GM19099 (cell line): ENCODE data around the gene TMEM163.

Source experiments
- POLR2A ChIP-seq: IDR thresholded peaks from 3 replicates; pipeline ENCODE4 v1.6.1; 2011; ENCODE audit warnings: low read depth; ENCODE audit not compliant: insufficient read length; ENCODE audit errors: extremely low read depth

TMEM163 gene

DNA sequence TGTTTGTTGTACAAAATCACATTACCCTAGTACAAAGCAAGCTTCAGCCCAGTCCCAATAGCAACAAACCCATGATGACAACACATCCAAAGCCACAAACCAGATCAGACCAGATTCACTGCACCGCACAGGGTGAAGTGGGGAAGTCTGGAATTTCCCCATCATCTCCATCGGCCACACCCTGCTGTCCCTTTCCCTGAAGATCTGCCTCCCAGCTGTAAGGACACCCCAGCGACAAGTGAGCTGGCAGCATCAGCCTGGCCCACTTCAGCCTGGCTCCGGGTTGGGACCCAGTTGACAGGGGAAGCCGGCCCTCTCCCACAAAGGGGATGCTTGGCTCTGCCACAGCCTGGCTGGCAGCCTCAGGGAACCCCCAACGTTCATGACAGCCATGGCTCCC is 257.3 kb downstream of the TMEM163 start:
- TF ChIP-seq POLR2A: no peak

GRCh38 chr2:134460583-134460998 is 258.2 kb downstream of the TMEM163 start:
- no peak for TF ChIP-seq POLR2A

DNA sequence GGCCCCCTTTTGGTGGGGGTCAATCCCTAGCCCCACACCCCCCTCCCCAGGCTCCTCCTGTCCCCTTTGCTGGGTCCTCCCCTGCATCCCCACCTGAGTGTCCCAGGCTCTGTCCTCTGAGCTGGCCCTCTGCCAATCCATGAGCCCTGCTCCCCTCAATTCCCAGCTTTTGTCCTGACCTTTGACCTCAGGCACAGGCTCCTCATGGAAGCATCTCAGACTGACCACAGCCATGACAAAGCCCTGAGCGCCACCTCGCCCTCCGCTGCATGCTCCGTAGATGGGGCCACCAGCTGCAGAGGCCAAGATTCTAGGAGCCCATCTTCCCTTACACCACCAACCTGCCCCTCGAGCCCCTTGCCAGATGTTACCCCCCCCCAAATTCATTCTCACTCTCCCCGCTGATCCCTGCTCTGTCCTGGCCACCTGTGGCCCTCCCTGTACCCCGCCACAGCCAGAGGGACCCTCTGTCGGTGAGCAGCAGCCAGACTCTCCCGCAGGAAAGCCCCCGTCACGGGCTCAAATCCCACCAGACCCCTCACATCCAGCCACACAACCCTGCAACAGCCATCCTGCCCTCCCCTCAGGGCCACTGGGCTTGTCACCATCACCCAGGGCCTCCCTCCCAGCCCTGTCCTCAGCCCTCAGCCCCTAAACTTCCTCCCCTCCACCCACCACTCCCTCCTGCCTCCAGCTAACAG is 258.9 kb downstream of the TMEM163 start:
- no peak for TF ChIP-seq POLR2A

- TF ChIP-seq POLR2A: no peak
Observed at GRCh38 chr2:134458950-134459349, 259.9 kb downstream of the TMEM163 start.

DNA sequence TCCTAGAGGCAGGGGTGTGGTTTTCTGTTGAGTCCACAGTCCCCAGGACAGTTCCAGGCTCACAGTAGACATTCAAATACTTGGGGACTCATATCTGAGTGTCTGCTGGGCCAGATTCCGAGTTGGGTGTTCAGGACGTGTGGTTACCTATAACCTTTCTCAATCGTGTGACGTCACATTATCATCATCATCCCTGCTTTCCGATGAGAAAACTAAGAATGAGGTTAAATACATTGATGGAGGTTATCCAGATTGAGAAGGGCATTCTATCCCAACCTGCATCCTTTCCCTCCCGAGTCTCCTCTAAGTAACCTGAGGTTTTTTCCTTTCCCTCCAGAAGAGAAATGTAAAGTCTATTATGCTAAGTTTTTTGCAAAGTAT is 260.3 kb downstream of the TMEM163 start:
- TF ChIP-seq POLR2A: no peak

DNA sequence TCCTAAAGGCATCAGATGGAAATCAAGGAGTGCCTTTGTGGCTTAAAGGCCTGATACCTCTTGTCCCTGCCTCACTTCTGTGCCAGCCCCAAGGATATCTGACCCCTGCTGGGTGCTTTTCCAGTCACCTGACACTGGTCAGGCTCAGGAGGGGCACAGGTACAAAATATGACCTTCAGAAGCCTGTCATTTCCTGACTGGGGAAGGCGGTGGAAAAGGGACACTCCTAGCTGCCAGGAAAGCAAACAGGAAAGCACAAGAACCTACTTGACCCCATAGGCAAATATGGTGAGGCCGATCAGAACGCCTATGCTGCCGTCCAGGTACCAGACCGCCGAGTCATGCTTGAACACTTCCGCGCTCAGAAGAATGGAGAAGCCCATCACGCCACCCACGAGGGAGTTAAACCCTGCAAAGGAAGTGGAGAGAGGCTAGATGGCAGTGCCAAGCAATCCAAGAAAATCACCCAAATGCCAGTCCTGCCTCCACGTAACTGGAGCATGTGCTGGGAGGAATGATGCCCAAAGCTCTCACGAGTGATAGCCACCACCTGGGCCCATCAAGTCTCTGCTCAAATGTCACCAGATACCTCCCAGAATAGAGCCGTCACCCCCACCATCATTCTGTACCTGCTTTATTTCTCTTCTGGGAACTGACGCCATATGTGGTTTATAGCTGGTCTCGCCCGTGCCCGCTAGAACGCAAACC is 260.9 kb downstream of the TMEM163 start:
- no peak for TF ChIP-seq POLR2A

DNA sequence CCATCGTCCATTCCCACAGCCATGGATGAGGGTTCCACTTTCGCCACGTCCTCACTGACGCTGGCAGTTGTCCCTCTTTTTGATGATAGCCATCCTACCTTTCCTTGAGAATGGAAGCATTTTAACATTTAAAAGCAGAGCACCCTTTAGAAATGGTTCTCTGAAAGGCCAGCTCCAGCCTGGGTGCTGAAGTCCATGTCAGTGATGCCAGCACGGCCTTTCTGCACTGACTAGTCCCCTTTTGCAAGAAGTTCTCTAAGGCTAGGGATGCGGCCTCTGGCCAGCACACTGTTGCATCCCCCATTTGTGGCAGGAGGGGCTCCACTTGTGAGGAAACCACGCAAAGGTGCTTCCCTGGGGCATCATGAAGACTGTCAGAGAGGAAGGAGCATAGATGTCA is 261.4 kb downstream of the TMEM163 start:
- TF ChIP-seq POLR2A: no peak

- no peak for TF ChIP-seq POLR2A
Observed at GRCh38 chr2:134455426-134455825, 263.4 kb downstream of the TMEM163 start.

GRCh38 chr2:134454931-134455330 is 263.9 kb downstream of the TMEM163 start:
- TF ChIP-seq POLR2A: no peak

- no peak for TF ChIP-seq POLR2A
Observed at GRCh38 chr2:134454426-134454825, 264.4 kb downstream of the TMEM163 start.

DNA sequence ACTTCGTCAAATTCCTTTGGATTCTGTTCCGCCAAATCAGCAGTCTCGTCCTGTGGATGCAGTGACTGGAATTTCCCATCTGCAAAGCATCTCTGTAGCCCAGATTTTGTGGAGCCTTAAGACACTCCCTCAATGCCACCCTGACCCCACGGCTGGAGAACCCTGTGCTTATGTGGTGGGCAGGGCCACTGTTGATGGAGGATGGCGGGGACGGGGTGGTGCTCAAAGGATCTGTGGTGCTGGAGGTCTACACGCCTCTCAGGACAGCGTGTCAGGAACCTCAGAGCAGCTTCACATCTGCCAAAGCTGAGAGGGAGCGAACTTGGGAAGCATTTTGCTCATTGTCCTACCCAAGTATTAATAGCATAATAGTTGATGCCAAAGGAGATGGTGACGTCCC is 264.8 kb downstream of the TMEM163 start:
- no peak for TF ChIP-seq POLR2A

- TF ChIP-seq POLR2A: no peak
Observed at GRCh38 chr2:134453476-134453875, 265.3 kb downstream of the TMEM163 start.

DNA sequence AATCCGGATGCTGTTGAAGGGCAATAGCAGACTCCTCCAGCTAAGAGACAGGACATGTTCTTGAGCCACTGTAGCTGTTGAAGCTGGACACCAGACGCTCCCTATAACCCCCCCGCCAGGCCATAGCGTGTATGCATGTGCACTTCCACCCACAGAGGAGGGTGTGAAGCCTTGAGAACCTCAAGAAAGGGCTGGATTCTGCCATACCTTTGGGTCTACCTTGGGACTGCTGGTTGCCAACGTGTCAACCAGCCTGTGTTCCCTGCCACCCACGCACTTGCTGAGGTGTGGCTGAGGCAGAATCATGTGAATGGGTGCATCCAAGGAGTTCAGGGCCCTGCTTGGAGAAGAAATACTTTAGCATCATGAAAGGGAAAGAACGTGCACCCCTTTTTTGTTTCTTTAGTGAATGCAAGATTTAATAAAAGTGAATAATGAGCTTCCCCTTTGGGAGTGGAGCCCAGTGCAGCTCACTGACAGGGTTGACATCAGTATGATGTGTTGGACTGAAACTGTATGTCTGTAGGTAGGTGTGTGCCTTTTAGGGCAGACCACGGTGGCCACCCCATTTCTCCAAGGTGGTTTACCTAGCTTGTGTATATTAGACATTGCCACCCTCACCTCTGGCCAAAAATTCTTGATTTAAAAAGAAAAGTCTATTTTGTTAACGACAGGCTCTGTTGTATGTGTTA is 266.6 kb downstream of the TMEM163 start:
- no peak for TF ChIP-seq POLR2A

DNA sequence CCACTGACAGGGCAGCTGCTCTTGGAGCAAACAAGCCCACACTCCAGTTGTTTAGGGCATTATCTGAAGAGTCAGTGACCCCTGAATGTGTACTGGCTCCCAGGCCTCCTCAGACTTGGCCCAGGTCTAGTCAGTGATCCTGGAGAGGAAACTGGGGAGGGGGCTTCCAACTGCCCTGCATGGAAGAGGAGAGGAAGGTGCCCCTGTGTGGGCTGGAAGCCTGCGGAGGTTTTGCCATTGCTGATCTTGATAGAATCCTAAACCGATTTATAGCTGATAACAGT is 267.5 kb downstream of the TMEM163 start:
- no peak for TF ChIP-seq POLR2A

DNA sequence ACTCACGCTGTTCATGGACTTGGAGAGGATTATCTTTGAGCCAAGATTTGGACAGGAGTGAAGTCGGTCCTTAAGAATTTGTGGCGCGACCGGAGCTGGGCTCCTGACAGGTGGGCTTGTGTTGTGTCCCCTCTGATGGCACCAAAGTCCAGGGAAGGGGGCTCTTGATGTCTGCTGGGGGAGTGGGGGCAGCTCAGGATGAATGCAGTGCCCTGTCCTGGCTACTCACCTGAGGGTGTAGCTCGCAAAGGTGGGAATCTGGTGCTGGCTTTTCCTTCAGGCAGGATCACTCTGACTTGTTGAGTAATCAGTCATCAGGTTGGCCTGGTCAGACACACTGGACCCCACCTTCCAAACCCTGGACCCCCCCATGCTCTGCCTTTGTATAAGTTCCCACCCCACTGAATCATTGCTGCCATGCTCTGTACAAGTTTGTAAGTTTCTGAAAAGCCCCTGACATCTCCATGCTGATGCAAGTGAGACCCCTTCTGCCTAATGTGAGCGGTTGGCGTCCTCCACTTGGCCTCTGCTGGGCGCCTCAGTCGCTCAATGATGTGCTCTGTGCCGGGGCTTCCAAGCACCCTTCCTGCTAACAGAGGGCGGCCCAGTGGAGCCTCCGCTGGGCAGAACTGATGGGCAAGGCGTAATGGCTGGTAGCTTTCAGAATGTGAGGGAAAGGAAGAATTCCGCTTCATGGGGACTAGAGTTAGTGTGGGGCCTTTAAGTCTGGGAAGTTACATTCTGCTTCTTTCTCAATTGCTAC is 268.9 kb downstream of the TMEM163 start:
- no peak for TF ChIP-seq POLR2A

DNA sequence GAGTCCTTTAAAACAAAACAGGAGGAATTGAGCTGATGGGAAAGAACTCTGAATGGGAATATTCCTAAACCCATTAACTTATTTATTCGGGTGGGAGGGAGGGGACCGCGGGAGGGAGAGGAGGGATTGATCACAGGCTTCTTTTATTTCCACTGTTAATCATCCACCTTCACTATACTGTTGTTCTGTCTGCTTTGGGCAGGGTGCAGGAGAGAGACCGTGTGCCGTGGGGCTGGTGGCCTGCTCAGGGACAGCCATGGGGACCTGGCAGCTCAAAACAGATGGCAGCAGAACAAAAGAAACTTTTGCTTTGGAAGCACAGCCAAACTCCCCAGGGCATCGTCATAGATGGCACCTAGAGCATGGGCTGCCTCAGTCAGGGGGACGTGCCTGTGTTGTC is 269.6 kb downstream of the TMEM163 start:
- TF ChIP-seq POLR2A: no peak

- TF ChIP-seq POLR2A: no peak
Observed at GRCh38 chr2:134448650-134449049, 270.1 kb downstream of the TMEM163 start.
